ENCODE results near the gene GFOD1.

Gene GFOD1

GRCh38 chr6:13383328-13384163, 103.9 kb downstream of the GFOD1 start:
- in situ Hi-C loops (cut with MboI; ENCODE audit: low sequenced_read_pairs) = no loop called here

DNA sequence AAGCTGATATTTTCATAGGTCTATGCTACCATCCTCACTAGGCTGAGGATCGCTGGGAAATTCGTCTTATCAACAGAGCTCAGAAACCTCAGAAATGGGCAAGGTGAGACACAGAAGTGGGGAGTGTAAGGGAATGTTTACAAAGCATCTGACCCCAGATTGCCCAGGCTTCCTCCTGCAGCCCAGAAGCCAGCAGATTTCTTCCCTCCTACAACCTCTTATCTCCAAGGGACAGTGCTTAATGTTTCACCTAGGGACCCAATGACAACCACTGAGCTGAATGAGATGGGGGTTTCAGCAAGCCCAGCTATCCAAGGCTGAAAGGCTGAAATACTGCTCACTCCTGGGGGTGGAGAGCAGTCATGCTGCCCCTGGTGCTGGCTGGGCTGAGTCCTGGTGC, 106.6 kb downstream of the GFOD1 start:
- in situ Hi-C loops (cut with MboI; ENCODE audit: low sequenced_read_pairs) = no loop called here

- in situ Hi-C loops (cut with MboI; ENCODE audit: low sequenced_read_pairs) = no loop called here
These were observed 108.5 kb downstream of the GFOD1 start for GRCh38 chr6:13378669-13379590.

GRCh38 chr6:13377054-13377758, 110.2 kb downstream of the GFOD1 start:
- in situ Hi-C loops (cut with MboI; ENCODE audit: low sequenced_read_pairs) = no loop called here

GRCh38 chr6:13375360-13375878, 112.0 kb downstream of the GFOD1 start:
- in situ Hi-C loops (cut with MboI; ENCODE audit: low sequenced_read_pairs) = no loop called here

GRCh38 chr6:13373919-13374318, 113.5 kb downstream of the GFOD1 start:
- in situ Hi-C loops (cut with MboI; ENCODE audit: low sequenced_read_pairs) = no loop called here

GRCh38 chr6:13373488-13373886, 113.9 kb downstream of the GFOD1 start:
- in situ Hi-C loops (cut with MboI; ENCODE audit: low sequenced_read_pairs) = no loop called here

DNA sequence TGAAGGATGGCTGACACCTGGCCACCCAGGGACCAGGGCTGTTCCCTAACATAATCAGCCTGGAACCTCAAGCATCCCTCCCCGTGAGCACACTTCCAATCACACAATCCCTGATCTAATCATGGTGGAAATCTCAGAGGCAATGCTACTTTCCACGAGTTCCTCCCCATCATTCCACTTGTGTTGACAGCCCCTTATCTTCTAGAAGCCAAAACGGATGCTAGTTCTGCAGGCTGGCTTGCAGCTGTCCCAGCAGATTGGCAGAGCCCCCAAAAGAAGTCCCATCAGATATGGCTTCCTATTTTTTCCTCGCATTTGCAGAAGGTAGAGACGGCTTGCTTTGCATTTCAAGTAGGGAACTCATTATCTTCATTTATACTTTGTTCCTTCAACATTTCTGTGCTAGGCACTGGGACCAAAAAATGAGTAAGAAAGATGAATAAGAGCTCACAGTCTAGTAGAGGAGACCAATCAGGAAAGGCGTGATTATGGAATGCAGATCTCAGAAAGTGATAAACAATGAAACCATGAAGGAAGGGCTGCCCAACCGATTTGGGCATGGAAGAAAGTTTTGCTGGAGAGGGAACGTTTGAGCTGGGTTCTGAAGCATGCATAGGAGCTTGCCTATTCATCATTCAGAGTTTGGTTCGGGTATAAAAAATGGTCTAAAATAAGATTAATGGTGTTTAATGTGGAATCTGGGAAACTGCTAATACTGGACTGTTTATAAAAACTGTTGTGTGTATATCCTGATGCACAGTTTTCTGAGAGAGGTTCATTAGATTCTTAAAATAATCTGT, 114.5 kb downstream of the GFOD1 start:
- in situ Hi-C loops (cut with MboI; ENCODE audit: low sequenced_read_pairs) = no loop called here

GRCh38 chr6:13372076-13372475, 115.3 kb downstream of the GFOD1 start:
- in situ Hi-C loops (cut with MboI; ENCODE audit: low sequenced_read_pairs) = no loop called here

- in situ Hi-C loops (cut with MboI; ENCODE audit: low sequenced_read_pairs) = no loop called here
These were observed 115.9 kb downstream of the GFOD1 start for GRCh38 chr6:13371421-13372072.

DNA sequence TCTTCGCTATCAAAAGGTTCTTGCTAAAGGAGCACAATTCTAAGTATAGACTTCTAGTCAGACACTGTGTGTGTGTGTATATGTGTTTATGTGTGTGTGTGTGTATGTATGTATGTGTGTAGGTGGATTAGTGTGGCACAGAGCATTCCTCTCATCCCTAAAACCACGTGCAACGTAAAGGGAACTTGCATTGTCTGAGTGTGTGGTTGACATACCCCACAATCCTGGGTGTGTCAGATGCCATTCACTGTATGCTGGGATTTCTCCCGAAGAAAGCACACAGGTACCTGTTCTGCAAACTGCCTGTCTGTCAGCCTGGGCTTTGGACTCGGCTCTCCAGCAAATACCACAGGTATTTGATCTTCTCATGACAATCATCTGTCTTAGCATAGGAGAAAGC, 116.8 kb downstream of the GFOD1 start:
- in situ Hi-C loops (cut with MboI; ENCODE audit: low sequenced_read_pairs) = no loop called here

GRCh38 chr6:13369591-13369990, 117.8 kb downstream of the GFOD1 start:
- in situ Hi-C loops (cut with MboI; ENCODE audit: low sequenced_read_pairs) = no loop called here

DNA sequence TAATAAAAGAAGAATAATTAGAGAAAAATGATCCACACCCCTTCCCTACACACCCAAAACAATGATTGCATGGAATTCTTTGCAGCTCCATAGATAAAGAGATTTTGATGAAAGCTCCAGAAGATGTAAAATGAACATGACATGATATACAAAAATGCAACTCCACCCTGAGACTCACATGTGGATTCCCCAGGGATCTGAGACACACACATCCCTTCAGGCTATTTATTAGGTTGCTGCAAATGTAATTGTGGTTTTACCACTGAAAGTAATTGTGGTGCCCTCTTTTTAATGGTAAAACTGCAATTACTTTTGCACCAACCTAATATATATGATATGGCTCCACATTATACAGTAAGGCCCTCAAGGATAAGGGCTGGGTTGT, 118.7 kb downstream of the GFOD1 start:
- in situ Hi-C loops (cut with MboI; ENCODE audit: low sequenced_read_pairs) = no loop called here

DNA sequence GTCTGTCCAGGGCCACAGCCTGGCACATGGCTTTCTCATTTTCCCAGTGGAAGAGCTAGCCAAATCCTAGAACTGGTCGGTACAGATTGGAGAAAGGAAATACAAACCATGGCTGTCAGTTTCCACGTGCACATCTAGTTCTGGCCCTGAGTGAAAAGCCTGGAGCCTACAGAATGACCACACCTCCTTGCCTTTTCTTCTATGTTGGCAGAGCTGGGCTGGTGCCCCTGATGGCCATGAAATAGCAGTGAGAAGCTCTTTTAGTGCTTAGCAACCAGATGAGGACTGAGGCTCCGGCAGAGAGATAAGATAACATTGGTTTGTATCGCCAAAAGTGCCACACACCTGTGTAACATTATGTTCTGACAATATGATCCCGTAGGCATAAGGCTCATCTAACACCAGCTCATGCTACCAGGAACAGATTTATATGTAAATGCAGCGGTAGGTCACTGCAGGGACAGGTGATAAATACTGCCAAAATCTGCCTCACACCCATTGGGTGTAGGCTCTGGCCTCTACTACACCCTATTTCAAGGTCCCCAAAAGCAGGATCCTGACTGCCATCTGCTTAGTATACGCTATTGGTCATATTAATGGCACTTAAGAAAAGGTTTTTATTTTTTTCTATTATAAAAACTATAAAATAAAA, 119.2 kb downstream of the GFOD1 start:
- in situ Hi-C loops (cut with MboI; ENCODE audit: low sequenced_read_pairs) = no loop called here

- in situ Hi-C loops (cut with MboI; ENCODE audit: low sequenced_read_pairs) = no loop called here
These were observed 120.0 kb downstream of the GFOD1 start for GRCh38 chr6:13367396-13367795.

GRCh38 chr6:13365320-13365719, 122.1 kb downstream of the GFOD1 start:
- in situ Hi-C loops (cut with MboI; ENCODE audit: low sequenced_read_pairs) = no loop called here

DNA sequence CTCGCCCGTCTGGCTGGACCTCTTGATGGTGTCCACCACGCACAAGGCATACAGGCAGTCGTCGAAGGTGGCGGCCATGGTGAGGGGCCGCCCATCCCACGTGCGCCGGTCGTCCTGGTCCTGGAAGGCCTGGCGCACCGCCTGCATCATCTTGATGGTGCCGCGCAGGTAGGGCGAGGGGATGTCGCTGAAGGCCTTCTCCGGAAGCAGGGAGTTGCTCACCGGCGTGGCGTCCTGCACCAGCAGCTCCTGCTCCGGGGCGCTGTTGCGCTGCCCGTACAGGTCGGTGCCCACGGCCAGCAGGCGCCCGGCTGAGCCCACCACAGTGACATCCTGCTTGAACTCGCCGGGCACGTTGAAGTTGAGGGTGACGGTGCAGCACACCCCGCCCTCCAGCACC, 122.6 kb downstream of the GFOD1 start:
- in situ Hi-C loops (cut with MboI; ENCODE audit: low sequenced_read_pairs) = no loop called here

- in situ Hi-C loops (cut with MboI; ENCODE audit: low sequenced_read_pairs) = no loop called here
These were observed 125.0 kb downstream of the GFOD1 start for GRCh38 chr6:13362412-13362811.

All from HL-60/S4 (cell line).